Uterus (tissue), 4 donors: ENCODE measurements around the gene PLCL2. TPM values are rescaled to one million over a fixed set of nuclear protein-coding genes. Genes with fewer than 3 reads are reported as not detected.

Experiments
- DNase-seq, 2 donors: peaks; one replicate each; pipeline ENCODE4 v3.0.0-alpha.2; 2019 to 2020
- H3K27ac ChIP-seq, 2 donors: fragments of 200-600 bp; sonication (generic); 1 replicate in 1 of 2; 2 replicates in 1 of 2; pipeline ENCODE4 v1.5.1; 2016 to 2018
- H3K27me3 ChIP-seq, 2 donors: fragments of 200-600 bp; sonication (generic); one replicate each; pipeline ENCODE4 v1.5.1; 2018 to 2019; ENCODE audit warnings: control low read depth in 1 of 2
- H3K36me3 ChIP-seq, 2 donors: fragments of 200-600 bp; sonication (generic); one replicate each; pipeline ENCODE4 v1.5.1; 2019; ENCODE audit warnings: control low read depth in 1 of 2
- H3K4me1 ChIP-seq, 2 donors: fragments of 200-600 bp; sonication (generic); one replicate each; pipeline ENCODE4 v1.5.1; 2018 to 2019; ENCODE audit warnings: control low read depth in 1 of 2
- H3K4me3 ChIP-seq, 2 donors: fragments of 200-600 bp; sonication (generic); 1 replicate in 1 of 2; 2 replicates in 1 of 2; pipeline ENCODE4 v1.5.1; 2018 to 2019; ENCODE audit warnings: mild to moderate bottlenecking in 1 of 2
- H3K9me3 ChIP-seq, 2 donors: fragments of 200-600 bp; sonication (generic); one replicate each; pipeline ENCODE4 v1.5.1; 2019; ENCODE audit warnings: control low read depth in 1 of 2
- CTCF ChIP-seq, 4 experiments: fragments of 200-600 bp in 2 of 4; fragments of 450-650 bp in 2 of 4; sonication (generic) in 2 of 4; IDR thresholded peaks; one replicate each; pipeline ENCODE4 v1.5.1; 2016 to 2019; ENCODE audit warnings: antibody characterized with exemption in 4 of 4, mild to moderate bottlenecking in 2 of 4, moderate library complexity in 1 of 4
- POLR2A ChIP-seq, 2 donors: fragments of 450-650 bp; IDR thresholded peaks; one replicate each; pipeline ENCODE4 v1.6.1; 2016; ENCODE audit warnings: antibody characterized with exemption in 2 of 2, mild to moderate bottlenecking in 1 of 2, moderate library complexity in 1 of 2
- intact Hi-C: fragments of 100-400 bp; cut with DNase I; formaldehyde crosslinking; loops from one replicate; pipeline ENCODE4 v1.15.1; 2023; ENCODE audit warnings: low total_unique reads
- total RNA-seq, 4 donors: library from RNA; depleted of rRNA in 3 of 4; stranded (reverse); fragments of >200 nt in 3 of 4; gene quantifications; one replicate each; pipeline versions ENCODE4 v1.1.0 to v1.2.4, GENCODE V29; 2014 to 2023
- donor health status: DM: yes; HTN: yes; CAD: no.

The PLCL2 gene
- total RNA-seq, 4 donors from 2014 or later: 9.7 to 63.0 (median 19.5) TPM

GRCh38 chr3:16849229-16849628 is 35.5 kb upstream of the PLCL2 start:
- no peak overlapping the region for H3K27ac ChIP-seq
- intact Hi-C loops: no loop called here
- H3K36me3 ChIP-seq: no peaks in the 10 kb centered on the region
- no peaks in the 10 kb centered on the region for H3K4me1 ChIP-seq
- no peaks in the 10 kb centered on the region for H3K27me3 ChIP-seq
- no peak overlapping the region for H3K4me3 ChIP-seq
- peak; percentile 28 to 34 for DNase-seq
- no peaks in the 10 kb centered on the region for H3K9me3 ChIP-seq
- TF ChIP-seq POLR2A (IDR thresholded peaks at IDR 0.05): no peak

- H3K27me3 ChIP-seq: no peaks in the 10 kb centered on the region
- H3K4me3 ChIP-seq: no peak overlapping the region
- TF ChIP-seq POLR2A (IDR thresholded peaks at IDR 0.05) (no peak), CTCF (IDR thresholded peaks at IDR 0.05) (no peak)
- no peak for DNase-seq
- no peaks in the 10 kb centered on the region for H3K9me3 ChIP-seq
- H3K27ac ChIP-seq: no peak overlapping the region
- intact Hi-C loops: no loop called here
- no peaks in the 10 kb centered on the region for H3K4me1 ChIP-seq
- no peaks in the 10 kb centered on the region for H3K36me3 ChIP-seq
These were observed 35.0 kb upstream of the PLCL2 start for GRCh38 chr3:16849795-16850194.

- Histone ChIP-seq H3K36me3 (no peaks in the 10 kb centered on the region), H3K4me3 (no peak overlapping the region), H3K27ac (no peak overlapping the region), H3K27me3 (no peaks in the 10 kb centered on the region), H3K9me3 (no peaks in the 10 kb centered on the region), H3K4me1 (no peaks in the 10 kb centered on the region)
- intact Hi-C loops: no loop called here
- no peak for TF ChIP-seq POLR2A (IDR thresholded peaks at IDR 0.05)
- TF ChIP-seq CTCF (IDR thresholded peaks at IDR 0.05): no peak
- DNase-seq: no peak
These were observed 29.3 kb upstream of the PLCL2 start for GRCh38 chr3:16855497-16855896.

- Histone ChIP-seq H3K4me3 (no peak overlapping the region), H3K4me1 (peaks cover 0 to 4% of the 10 kb centered on the region in 2 donors), H3K27ac (no peak overlapping the region), H3K9me3 (no peaks in the 10 kb centered on the region), H3K36me3 (no peaks in the 10 kb centered on the region), H3K27me3 (no peaks in the 10 kb centered on the region)
- intact Hi-C loops: no loop called here
- DNase-seq: no peak
- TF ChIP-seq POLR2A (IDR thresholded peaks at IDR 0.05) (no peak), CTCF (IDR thresholded peaks at IDR 0.05) (no peak)
These were observed 24.5 kb upstream of the PLCL2 start for GRCh38 chr3:16860234-16860633.

GRCh38 chr3:16861432-16861831 is 23.3 kb upstream of the PLCL2 start:
- intact Hi-C loops: no loop called here
- no peaks in the 10 kb centered on the region for H3K27me3 ChIP-seq
- no peak overlapping the region for H3K27ac ChIP-seq
- DNase-seq: no peak
- H3K9me3 ChIP-seq: no peaks in the 10 kb centered on the region
- no peak overlapping the region for H3K4me3 ChIP-seq
- TF ChIP-seq POLR2A (IDR thresholded peaks at IDR 0.05): no peak
- TF ChIP-seq CTCF (IDR thresholded peaks at IDR 0.05): no peak
- H3K4me1 ChIP-seq: peaks cover 0 to 4% of the 10 kb centered on the region in 2 donors
- no peaks in the 10 kb centered on the region for H3K36me3 ChIP-seq
